ENCODE results near the gene HDAC5.
"Not testable (repeated sequence)": the region's sequence is repeated elsewhere in the genome, so short reads cannot be mapped to it uniquely, and the experiment has no call there.

HDAC5 gene

GRCh38 chr17:44034688-44035087 lies 88.8 kb downstream of the HDAC5 start:
- not testable (repeated sequence) for DNase-seq (ENCODE audit: low read depth in 2 of 3, low spot score in 1 of 3)

- DNase-seq (ENCODE audit: low read depth in 2 of 3, low spot score in 1 of 3): no peak
Observed at GRCh38 chr17:44033861-44034408, 89.5 kb downstream of the HDAC5 start.

- no peak for DNase-seq (ENCODE audit: low read depth in 2 of 3, low spot score in 1 of 3)
Observed at GRCh38 chr17:44030482-44030881, 93.0 kb downstream of the HDAC5 start.

- DNase-seq (ENCODE audit: low read depth in 2 of 3, low spot score in 1 of 3): no peak
Observed at GRCh38 chr17:44029736-44030135, 93.7 kb downstream of the HDAC5 start.

All from stimulated activated CD4-positive, alpha-beta T cell treated with anti-CD3 and anti-CD28 coated beads, Interleukin-12 subunit alpha, Interleukin-12 subunit beta, amount 100 ng/mL, for 48 hours (primary cell).